ENCODE measurements around the gene FUNDC1.

DNA sequence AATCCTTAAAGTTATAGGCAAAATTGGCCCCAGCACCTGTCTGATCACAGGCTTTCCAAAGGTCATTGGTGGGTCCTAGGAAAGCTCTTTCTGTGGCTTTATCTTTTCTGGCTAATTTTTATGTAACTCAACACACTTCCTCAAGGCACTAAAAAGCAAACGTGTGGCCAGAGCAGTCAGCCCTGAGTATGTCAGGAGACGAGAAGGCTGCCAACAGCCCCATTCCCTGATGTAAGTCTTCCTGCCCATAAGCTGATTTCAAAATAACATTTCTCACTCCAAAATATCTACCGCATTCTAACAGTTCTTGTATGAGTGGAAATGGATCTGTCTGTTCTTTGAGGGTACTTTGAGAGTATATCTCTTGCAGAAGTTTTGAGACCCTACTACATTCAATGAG, 25.5 kb upstream of the FUNDC1 start:
- TF ChIP-seq, protein P1, sequence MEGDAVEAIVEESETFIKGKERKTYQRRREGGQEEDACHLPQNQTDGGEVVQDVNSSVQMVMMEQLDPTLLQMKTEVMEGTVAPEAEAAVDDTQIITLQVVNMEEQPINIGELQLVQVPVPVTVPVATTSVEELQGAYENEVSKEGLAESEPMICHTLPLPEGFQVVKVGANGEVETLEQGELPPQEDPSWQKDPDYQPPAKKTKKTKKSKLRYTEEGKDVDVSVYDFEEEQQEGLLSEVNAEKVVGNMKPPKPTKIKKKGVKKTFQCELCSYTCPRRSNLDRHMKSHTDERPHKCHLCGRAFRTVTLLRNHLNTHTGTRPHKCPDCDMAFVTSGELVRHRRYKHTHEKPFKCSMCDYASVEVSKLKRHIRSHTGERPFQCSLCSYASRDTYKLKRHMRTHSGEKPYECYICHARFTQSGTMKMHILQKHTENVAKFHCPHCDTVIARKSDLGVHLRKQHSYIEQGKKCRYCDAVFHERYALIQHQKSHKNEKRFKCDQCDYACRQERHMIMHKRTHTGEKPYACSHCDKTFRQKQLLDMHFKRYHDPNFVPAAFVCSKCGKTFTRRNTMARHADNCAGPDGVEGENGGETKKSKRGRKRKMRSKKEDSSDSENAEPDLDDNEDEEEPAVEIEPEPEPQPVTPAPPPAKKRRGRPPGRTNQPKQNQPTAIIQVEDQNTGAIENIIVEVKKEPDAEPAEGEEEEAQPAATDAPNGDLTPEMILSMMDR (IDR thresholded peaks at IDR 0.05): no peak
- TF ChIP-seq EZH2phosphoT487 (IDR thresholded peaks at IDR 0.05): no peak
- TF ChIP-seq EZH2 (IDR thresholded peaks at IDR 0.05): no peak
